H9 (cell line): ENCODE data around the gene DCLRE1B. TPM values are rescaled to one million over a fixed set of nuclear protein-coding genes. Genes with fewer than 3 reads are reported as not detected.

Experiments used
- DNase-seq: peaks from one replicate; pipeline ENCODE4 v3.0.0-alpha.2; 2017
- H2AFZ ChIP-seq: one replicate; pipeline ENCODE4 v1.6.1; 2013; ENCODE audit warnings: mild to moderate bottlenecking, low read length, control low read depth, moderate library complexity
- H2AK5ac ChIP-seq: 2 replicates; pipeline ENCODE4 v1.6.1; 2013; ENCODE audit warnings: low read length, control low read depth, mixed read lengths; ENCODE audit not compliant: insufficient read length
- H2BK120ac ChIP-seq: one replicate; pipeline ENCODE4 v1.6.1; 2013; ENCODE audit warnings: low read depth, mild to moderate bottlenecking, low read length, control low read depth, inconsistent platforms; ENCODE audit not compliant: poor library complexity, severe bottlenecking
- H2BK12ac ChIP-seq: 2 replicates; pipeline ENCODE4 v1.6.1; 2013; ENCODE audit warnings: low read length, control low read depth, mixed read lengths, low read depth; ENCODE audit not compliant: insufficient read length
- H2BK15ac ChIP-seq: 2 replicates; pipeline ENCODE4 v1.6.1; 2013; ENCODE audit warnings: low read depth, low read length, control low read depth
- H2BK20ac ChIP-seq: one replicate; pipeline ENCODE4 v1.6.1; 2013; ENCODE audit warnings: low read depth, mild to moderate bottlenecking, low read length, control low read depth, inconsistent platforms; ENCODE audit not compliant: poor library complexity, severe bottlenecking
- H2BK5ac ChIP-seq: 2 replicates; pipeline ENCODE4 v1.6.1; 2013; ENCODE audit warnings: low read length, control low read depth, mixed read lengths; ENCODE audit not compliant: insufficient read length
- H3K14ac ChIP-seq: 2 replicates; pipeline ENCODE4 v1.6.1; 2013; ENCODE audit warnings: low read length, control low read depth; ENCODE audit not compliant: insufficient read depth
- H3K18ac ChIP-seq: 2 replicates; pipeline ENCODE4 v1.6.1; 2013; ENCODE audit warnings: low read depth, mild to moderate bottlenecking, mixed read lengths, low read length, control low read depth; ENCODE audit not compliant: insufficient read length
- H3K23ac ChIP-seq: 2 replicates; pipeline ENCODE4 v1.6.1; 2013; ENCODE audit warnings: low read length, control low read depth, mixed read lengths, low read depth; ENCODE audit not compliant: insufficient read length
- H3K23me2 ChIP-seq: 2 replicates; pipeline ENCODE4 v1.6.1; 2013; ENCODE audit warnings: low read depth, mild to moderate bottlenecking, mixed read lengths, low read length, control low read depth; ENCODE audit not compliant: insufficient read length, poor library complexity, severe bottlenecking
- H3K27ac ChIP-seq: 2 replicates; pipeline ENCODE4 v1.5.1; 2013; ENCODE audit warnings: low read length, control low read depth, mixed read lengths, low read depth; ENCODE audit not compliant: insufficient read length
- H3K27me3 ChIP-seq: 2 replicates; pipeline ENCODE4 v1.6.1; 2013; ENCODE audit warnings: low read length, control low read depth, inconsistent platforms; ENCODE audit not compliant: insufficient read depth
- H3K4ac ChIP-seq: 2 replicates; pipeline ENCODE4 v1.6.1; 2013; ENCODE audit warnings: low read depth, mild to moderate bottlenecking, control low read depth, inconsistent platforms, low read length, moderate library complexity
- H3K4me1 ChIP-seq: 2 replicates; pipeline ENCODE4 v1.6.1; 2013; ENCODE audit warnings: low read length, control low read depth, inconsistent platforms; ENCODE audit not compliant: insufficient read depth
- H3K4me2 ChIP-seq: 2 replicates; pipeline ENCODE4 v1.6.1; 2013; ENCODE audit warnings: low read length, control low read depth, mixed read lengths; ENCODE audit not compliant: insufficient read length, insufficient read depth
- H3K56ac ChIP-seq: 2 replicates; pipeline ENCODE4 v1.6.1; 2013; ENCODE audit warnings: low read depth, mild to moderate bottlenecking, mixed read lengths, low read length, control low read depth; ENCODE audit not compliant: insufficient read length
- H3K79me1 ChIP-seq: 2 replicates; pipeline ENCODE4 v1.6.1; 2013; ENCODE audit warnings: low read depth, mild to moderate bottlenecking, moderate library complexity, low read length, control low read depth, inconsistent platforms; ENCODE audit not compliant: insufficient read depth, poor library complexity, severe bottlenecking
- H3K79me2 ChIP-seq: 2 replicates; pipeline ENCODE4 v1.6.1; 2013; ENCODE audit warnings: low read length, control low read depth, inconsistent platforms; ENCODE audit not compliant: insufficient read depth
- H3K9ac ChIP-seq: 2 replicates; pipeline ENCODE4 v1.6.1; 2013; ENCODE audit warnings: low read length, control low read depth, mixed read lengths; ENCODE audit not compliant: insufficient read length; ENCODE audit errors: extremely low read depth
- H3K9me3 ChIP-seq: one replicate; pipeline ENCODE4 v1.6.1; 2013; ENCODE audit warnings: low read depth, low read length, inconsistent platforms; ENCODE audit not compliant: control insufficient read depth
- H3T11ph ChIP-seq: one replicate; pipeline ENCODE4 v1.6.1; 2013; ENCODE audit warnings: mild to moderate bottlenecking, low read length, control low read depth, inconsistent platforms
- H4K20me1 ChIP-seq: one replicate; pipeline ENCODE4 v1.6.1; 2013; ENCODE audit not compliant: control insufficient read depth, insufficient read length, insufficient read depth
- H4K5ac ChIP-seq: 2 replicates; pipeline ENCODE4 v1.6.1; 2013; ENCODE audit warnings: low read depth, mild to moderate bottlenecking, mixed read lengths, low read length, control low read depth; ENCODE audit not compliant: insufficient read length
- H4K8ac ChIP-seq: replicated peaks from 2 replicates; pipeline ENCODE4 v1.6.1; 2013; ENCODE audit warnings: low read length, control low read depth, mixed read lengths, low read depth; ENCODE audit not compliant: insufficient read length
- H4K91ac ChIP-seq: 2 replicates; pipeline ENCODE4 v1.6.1; 2013; ENCODE audit warnings: low read depth, mild to moderate bottlenecking, moderate library complexity, mixed read lengths, low read length, control low read depth; ENCODE audit not compliant: insufficient read length
- H3K27ac Mint-ChIP-seq, 3 experiments: 2 replicates in 2 of 3; 3 replicates in 1 of 3; pipeline ENCODE4 v1.8.0; 2020 to 2021; ENCODE audit warnings: mixed read lengths in 3 of 3, mild to moderate bottlenecking in 1 of 3, moderate library complexity in 1 of 3
- H3K27me3 Mint-ChIP-seq: 2 replicates; pipeline ENCODE4 v1.8.0; 2021; ENCODE audit warnings: low read depth, mild to moderate bottlenecking, moderate library complexity, mixed read lengths
- H3K36me3 Mint-ChIP-seq, 3 experiments: 2 replicates in 2 of 3; 3 replicates in 1 of 3; pipeline ENCODE4 v1.8.0; 2020 to 2021; ENCODE audit warnings: low read depth in 3 of 3, mixed read lengths in 3 of 3; ENCODE audit not compliant: insufficient read depth in 1 of 3
- H3K4me1 Mint-ChIP-seq, 2 experiments: 2 replicates each; pipeline ENCODE4 v1.8.0; 2020; ENCODE audit warnings: mixed read lengths in 2 of 2
- H3K4me3 Mint-ChIP-seq, 2 experiments: 2 replicates in 1 of 2; 3 replicates in 1 of 2; pipeline ENCODE4 v1.8.0; 2020 to 2021; ENCODE audit warnings: mild to moderate bottlenecking in 2 of 2, mixed read lengths in 2 of 2, moderate library complexity in 1 of 2
- H3K9me3 Mint-ChIP-seq, 2 experiments: 2 replicates in 1 of 2; 3 replicates in 1 of 2; pipeline ENCODE4 v1.8.0; 2020; ENCODE audit warnings: mild to moderate bottlenecking in 2 of 2, mixed read lengths in 2 of 2, moderate library complexity in 1 of 2
- WGBS: extraction: QIAGEN DNeasy Blood & Tissue Kit; methylation state at CpG from one replicate; pipeline ENCODE4 v1.1.7; 2013; ENCODE audit warnings: missing lambda C conversion rate, low lambda C conversion rate, mixed read lengths; ENCODE audit not compliant: insufficient read length; ENCODE audit errors: extremely low coverage; 5-methylcytosine and 5-hydroxymethylcytosine counted together
- total RNA-seq: library from RNA; stranded (reverse); gene quantifications from 2 replicates; pipeline ENCODE4 v1.2.1, GENCODE V29; 2021
- TF ChIP-seq, protein P1 (sequence below): fragments of 200-600 bp; sonication (generic); conservative IDR thresholded peaks from 3 replicates; pipeline ENCODE4 v1.8.0; 2021; ENCODE audit warnings: antibody characterized with exemption, mild to moderate bottlenecking

Gene DCLRE1B
- total RNA-seq, 1 experiment from 2014 or later, result 13.4 TPM

DNA sequence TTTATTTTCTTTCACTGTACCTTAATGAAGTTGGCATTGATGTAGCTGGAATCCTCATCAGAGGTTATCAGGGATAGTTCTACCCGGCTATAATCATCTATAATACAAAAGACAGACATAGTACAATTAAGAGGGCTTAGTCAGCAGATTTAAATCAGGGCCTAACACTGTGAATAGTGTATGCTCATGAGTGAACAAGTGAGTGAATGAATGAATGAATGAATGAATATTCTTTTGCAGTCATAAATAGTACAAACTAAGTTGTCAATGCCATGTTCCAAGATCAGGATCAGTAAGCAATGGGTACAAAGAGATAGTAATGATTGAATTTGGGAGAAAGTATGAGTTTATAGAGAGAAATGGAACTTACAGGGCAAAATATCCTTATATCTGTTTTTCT lies 46.1 kb upstream of the DCLRE1B start:
- H3K27ac Mint-ChIP-seq, result no peak overlapping the region
- Histone ChIP-seq H3K4me2 (no peak overlapping the region), H3K79me2 (no peaks in the 10 kb centered on the region), H4K91ac (no peak overlapping the region), H3K4me1 (no peaks in the 10 kb centered on the region), H3K4ac (no peak overlapping the region), H3K9me3 (no peaks in the 10 kb centered on the region), H3K18ac (no peak overlapping the region), H3T11ph (no peak overlapping the region), H2BK12ac (no peak overlapping the region), H2BK5ac (no peak overlapping the region), H4K20me1 (no peaks in the 10 kb centered on the region), H2AFZ (no peak overlapping the region), H2BK15ac (no peak overlapping the region), H3K23ac (no peak overlapping the region), H2BK20ac (no peak overlapping the region), H2AK5ac (no peak overlapping the region), H3K14ac (no peak overlapping the region), H3K23me2 (no peaks in the 10 kb centered on the region), H3K56ac (no peak overlapping the region), H3K27me3 (no peaks in the 10 kb centered on the region), H2BK120ac (no peak overlapping the region), H3K79me1 (no peaks in the 10 kb centered on the region), H4K8ac (no peak overlapping the region), H3K27ac (no peak overlapping the region), H4K5ac (no peak overlapping the region), H3K9ac (no peak overlapping the region)
- TF ChIP-seq, protein P1, sequence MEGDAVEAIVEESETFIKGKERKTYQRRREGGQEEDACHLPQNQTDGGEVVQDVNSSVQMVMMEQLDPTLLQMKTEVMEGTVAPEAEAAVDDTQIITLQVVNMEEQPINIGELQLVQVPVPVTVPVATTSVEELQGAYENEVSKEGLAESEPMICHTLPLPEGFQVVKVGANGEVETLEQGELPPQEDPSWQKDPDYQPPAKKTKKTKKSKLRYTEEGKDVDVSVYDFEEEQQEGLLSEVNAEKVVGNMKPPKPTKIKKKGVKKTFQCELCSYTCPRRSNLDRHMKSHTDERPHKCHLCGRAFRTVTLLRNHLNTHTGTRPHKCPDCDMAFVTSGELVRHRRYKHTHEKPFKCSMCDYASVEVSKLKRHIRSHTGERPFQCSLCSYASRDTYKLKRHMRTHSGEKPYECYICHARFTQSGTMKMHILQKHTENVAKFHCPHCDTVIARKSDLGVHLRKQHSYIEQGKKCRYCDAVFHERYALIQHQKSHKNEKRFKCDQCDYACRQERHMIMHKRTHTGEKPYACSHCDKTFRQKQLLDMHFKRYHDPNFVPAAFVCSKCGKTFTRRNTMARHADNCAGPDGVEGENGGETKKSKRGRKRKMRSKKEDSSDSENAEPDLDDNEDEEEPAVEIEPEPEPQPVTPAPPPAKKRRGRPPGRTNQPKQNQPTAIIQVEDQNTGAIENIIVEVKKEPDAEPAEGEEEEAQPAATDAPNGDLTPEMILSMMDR, result no peak
- H3K9me3 Mint-ChIP-seq, result no peaks in the 10 kb centered on the region
- no peaks in the 10 kb centered on the region; a peak in 1 of 4 replicates for H3K4me1 Mint-ChIP-seq
- no CpG with 5 or more reads among the region's 1 CpG for WGBS
- no peak for DNase-seq
- H3K36me3 Mint-ChIP-seq, result no peaks in the 10 kb centered on the region
- no peaks in the 10 kb centered on the region for H3K27me3 Mint-ChIP-seq
- no peak overlapping the region for H3K4me3 Mint-ChIP-seq
